ENCODE measurements around the gene NPL.

NPL gene

GRCh38 chr1:182755632-182756031, 33.9 kb upstream of the NPL start:
- no peaks in the 10 kb centered on the region for H3K27me3 ChIP-seq (ENCODE audit: low read length)
- H3K9ac ChIP-seq (ENCODE audit: low read length) = no peak overlapping the region
- H3K27ac ChIP-seq (ENCODE audit: low read depth, low read length) = no peak overlapping the region
- TF ChIP-seq EZH2phosphoT487 (conservative IDR thresholded peaks at IDR 0.05; ENCODE audit: low read length) (no peak), CTCF (IDR thresholded peaks at IDR 0.05; ENCODE audit: insufficient read depth, low read length, poor library complexity, severe bottlenecking) (no peak)
- H3K79me2 ChIP-seq (ENCODE audit: insufficient read depth, low read length) = no peaks in the 10 kb centered on the region
- no peak overlapping the region for H2AFZ ChIP-seq (ENCODE audit: low read depth, low read length, severe bottlenecking)
- no peaks in the 10 kb centered on the region for H4K20me1 ChIP-seq (ENCODE audit: low read depth, low read length)
- no peaks in the 10 kb centered on the region for H3K9me2 ChIP-seq (replicated peaks; ENCODE audit: insufficient read depth, low read length)
- no peaks in the 10 kb centered on the region for H3F3A ChIP-seq (ENCODE audit: insufficient read depth)
- no peak overlapping the region for H3K4me3 ChIP-seq (ENCODE audit: insufficient read depth, low read length, poor library complexity, severe bottlenecking)
- no peaks in the 10 kb centered on the region for H3K9me3 ChIP-seq (ENCODE audit: insufficient read depth, low read length)
- no peak overlapping the region for H3K4me2 ChIP-seq (ENCODE audit: low read depth, low read length, poor library complexity, severe bottlenecking)
- no peaks in the 10 kb centered on the region for H3K36me3 ChIP-seq (ENCODE audit: low read length)

- H3K27ac ChIP-seq (ENCODE audit: low read depth, low read length) = no peak overlapping the region
- no peaks in the 10 kb centered on the region for H3F3A ChIP-seq (ENCODE audit: insufficient read depth)
- no peak for TF ChIP-seq CTCF (IDR thresholded peaks at IDR 0.05; ENCODE audit: insufficient read depth, low read length, poor library complexity, severe bottlenecking)
- TF ChIP-seq EZH2phosphoT487 (conservative IDR thresholded peaks at IDR 0.05; ENCODE audit: low read length) = no peak
- H3K4me2 ChIP-seq (ENCODE audit: low read depth, low read length, poor library complexity, severe bottlenecking) = no peak overlapping the region
- H3K4me3 ChIP-seq (ENCODE audit: insufficient read depth, low read length, poor library complexity, severe bottlenecking) = no peak overlapping the region
- H2AFZ ChIP-seq (ENCODE audit: low read depth, low read length, severe bottlenecking) = no peak overlapping the region
- H4K20me1 ChIP-seq (ENCODE audit: low read depth, low read length) = no peaks in the 10 kb centered on the region
- no peaks in the 10 kb centered on the region for H3K9me3 ChIP-seq (ENCODE audit: insufficient read depth, low read length)
- no peaks in the 10 kb centered on the region for H3K9me2 ChIP-seq (replicated peaks; ENCODE audit: insufficient read depth, low read length)
- H3K27me3 ChIP-seq (ENCODE audit: low read length) = no peaks in the 10 kb centered on the region
- no peaks in the 10 kb centered on the region for H3K79me2 ChIP-seq (ENCODE audit: insufficient read depth, low read length)
- H3K36me3 ChIP-seq (ENCODE audit: low read length) = no peaks in the 10 kb centered on the region
- no peak overlapping the region for H3K9ac ChIP-seq (ENCODE audit: low read length)
Observed at GRCh38 chr1:182756423-182756822, 33.1 kb upstream of the NPL start.

GRCh38 chr1:182761396-182762395, 27.9 kb upstream of the NPL start:
- Histone ChIP-seq H3K9me2 (replicated peaks; ENCODE audit: insufficient read depth, low read length) (no peaks in the 10 kb centered on the region), H3K27ac (ENCODE audit: low read depth, low read length) (no peak overlapping the region), H3K9me3 (ENCODE audit: insufficient read depth, low read length) (no peaks in the 10 kb centered on the region), H3K9ac (ENCODE audit: low read length) (no peak overlapping the region), H4K20me1 (ENCODE audit: low read depth, low read length) (no peaks in the 10 kb centered on the region), H3K79me2 (ENCODE audit: insufficient read depth, low read length) (no peaks in the 10 kb centered on the region), H3K36me3 (ENCODE audit: low read length) (no peaks in the 10 kb centered on the region), H3K4me2 (ENCODE audit: low read depth, low read length, poor library complexity, severe bottlenecking) (no peak overlapping the region), H2AFZ (ENCODE audit: low read depth, low read length, severe bottlenecking) (no peak overlapping the region), H3K4me3 (ENCODE audit: insufficient read depth, low read length, poor library complexity, severe bottlenecking) (no peak overlapping the region), H3K27me3 (ENCODE audit: low read length) (no peaks in the 10 kb centered on the region), H3F3A (ENCODE audit: insufficient read depth) (no peaks in the 10 kb centered on the region)
- TF ChIP-seq CTCF (IDR thresholded peaks at IDR 0.05; ENCODE audit: insufficient read depth, low read length, poor library complexity, severe bottlenecking) (no peak), EZH2phosphoT487 (conservative IDR thresholded peaks at IDR 0.05; ENCODE audit: low read length) (no peak)

Data from SU-DHL-6 (cell line).